DND-41 (cell line): Measurements from ENCODE around the gene JUND.

Experiments used
- ATAC-seq: fragments of 200-7000 bp; cut with Tn5 transposase; 3 replicates; pipeline ENCODE4 v1.9.1; 2021; ENCODE audit warnings: low read depth; ENCODE audit not compliant: insufficient read depth
- DNase-seq: peaks from one replicate; pipeline ENCODE4 v3.0.0-alpha.2; 2020
- H2AFZ ChIP-seq: 2 replicates; pipeline ENCODE4 v1.6.0; 2012; ENCODE audit warnings: low read depth, low read length
- H3K27ac ChIP-seq: 2 replicates; pipeline ENCODE4 v1.5.1; 2012; ENCODE audit warnings: low read length, inconsistent platforms
- H3K27me3 ChIP-seq: fragments of 200-600 bp; sonication (generic); 2 replicates; pipeline ENCODE4 v1.6.0; 2012; ENCODE audit warnings: low read length, mild to moderate bottlenecking, inconsistent platforms; ENCODE audit not compliant: insufficient read depth, poor library complexity
- H3K36me3 ChIP-seq: 2 replicates; pipeline ENCODE4 v1.5.1; 2012; ENCODE audit warnings: low read length, inconsistent platforms; ENCODE audit not compliant: insufficient read depth
- H3K4me1 ChIP-seq: 2 replicates; pipeline ENCODE4 v1.5.1; 2012; ENCODE audit warnings: mild to moderate bottlenecking, low read length; ENCODE audit not compliant: insufficient read depth
- H3K4me2 ChIP-seq: 2 replicates; pipeline ENCODE4 v1.6.0; 2012; ENCODE audit warnings: mild to moderate bottlenecking, moderate library complexity, low read length, inconsistent platforms; ENCODE audit not compliant: insufficient read depth
- H3K4me3 ChIP-seq, 2 experiments: fragments of 200-600 bp in 1 of 2; shearing (Covaris generic) in 1 of 2; 2 replicates each; pipeline ENCODE4 v1.5.1; 2012 to 2016; ENCODE audit warnings: inconsistent platforms in 2 of 2, low read length in 2 of 2, mild to moderate bottlenecking in 2 of 2, low read depth in 1 of 2, moderate library complexity in 1 of 2
- H3K79me2 ChIP-seq: 2 replicates; pipeline ENCODE4 v1.6.0; 2012; ENCODE audit warnings: low read length, inconsistent platforms; ENCODE audit not compliant: insufficient read depth
- H3K9ac ChIP-seq: 2 replicates; pipeline ENCODE4 v1.6.0; 2012; ENCODE audit warnings: low read depth, mild to moderate bottlenecking, inconsistent platforms, low read length, moderate library complexity
- H3K9me3 ChIP-seq: 2 replicates; pipeline ENCODE4 v1.5.1; 2012; ENCODE audit warnings: low read length, moderate library complexity, mild to moderate bottlenecking, inconsistent platforms; ENCODE audit not compliant: insufficient read depth, severe bottlenecking
- H4K20me1 ChIP-seq: 2 replicates; pipeline ENCODE4 v1.6.0; 2012; ENCODE audit warnings: low read length; ENCODE audit not compliant: insufficient read depth
- CTCF ChIP-seq: IDR thresholded peaks from 2 replicates; pipeline ENCODE4 v1.5.1; 2012; ENCODE audit warnings: borderline replicate concordance, low read length, moderate library complexity, mild to moderate bottlenecking; ENCODE audit not compliant: poor library complexity, severe bottlenecking; ENCODE audit errors: extremely low read depth
- EZH2 ChIP-seq: IDR thresholded peaks from 3 replicates; pipeline ENCODE4 v1.6.1; 2012; ENCODE audit warnings: borderline replicate concordance, low read depth, mild to moderate bottlenecking, moderate library complexity, low read length, inconsistent platforms; ENCODE audit not compliant: severe bottlenecking

The JUND gene

GRCh38 chr19:18274219-18274780 is 7.1 kb downstream of the JUND start, which contains the start of gene IQCN:
Gene IQCN, minus strand, starts transcription at chr19:18274452. Its CDS starts 4,974 bp downstream, at chr19:18269478.
- no peak within 1 kb of the TSS for H3K4me3 ChIP-seq
- peaks cover 15% of the 10 kb centered on the region for H3K36me3 ChIP-seq
- no peak for ATAC-seq
- no peaks in the 10 kb centered on the region for H3K27me3 ChIP-seq
- no peak within 1 kb of the TSS for H3K4me2 ChIP-seq
- DNase-seq: no peak
- no peak within 1 kb of the TSS for H3K27ac ChIP-seq
- no peaks in the 10 kb centered on the region for H3K9me3 ChIP-seq
- peaks cover 15% of the 10 kb centered on the region for H3K4me1 ChIP-seq
- H2AFZ ChIP-seq: no peak within 1 kb of the TSS
- no peak within 1 kb of the TSS for H3K9ac ChIP-seq
- peaks cover 33% of the 10 kb centered on the region for H4K20me1 ChIP-seq
- peaks cover 21% of the 10 kb centered on the region for H3K79me2 ChIP-seq
- TF ChIP-seq CTCF (no peak), EZH2 (no peak)

GRCh38 chr19:18273561-18274218 is 7.7 kb downstream of the JUND start:
- H3K79me2 ChIP-seq: peaks cover 14% of the 10 kb centered on the region
- H3K36me3 ChIP-seq: peaks cover 9% of the 10 kb centered on the region
- TF ChIP-seq EZH2 (no peak), CTCF (no peak)
- DNase-seq (no peak), ATAC-seq (no peak)
- no peaks in the 10 kb centered on the region for H3K27me3 ChIP-seq
- H3K9me3 ChIP-seq: no peaks in the 10 kb centered on the region
- H3K4me3 ChIP-seq: no peak overlapping the region
- H4K20me1 ChIP-seq: peaks cover 27% of the 10 kb centered on the region
- no peak overlapping the region for H3K4me2 ChIP-seq
- peaks cover 9% of the 10 kb centered on the region for H3K4me1 ChIP-seq
- H3K9ac ChIP-seq: no peak overlapping the region
- H3K27ac ChIP-seq: no peak overlapping the region
- H2AFZ ChIP-seq: no peak overlapping the region

DNA sequence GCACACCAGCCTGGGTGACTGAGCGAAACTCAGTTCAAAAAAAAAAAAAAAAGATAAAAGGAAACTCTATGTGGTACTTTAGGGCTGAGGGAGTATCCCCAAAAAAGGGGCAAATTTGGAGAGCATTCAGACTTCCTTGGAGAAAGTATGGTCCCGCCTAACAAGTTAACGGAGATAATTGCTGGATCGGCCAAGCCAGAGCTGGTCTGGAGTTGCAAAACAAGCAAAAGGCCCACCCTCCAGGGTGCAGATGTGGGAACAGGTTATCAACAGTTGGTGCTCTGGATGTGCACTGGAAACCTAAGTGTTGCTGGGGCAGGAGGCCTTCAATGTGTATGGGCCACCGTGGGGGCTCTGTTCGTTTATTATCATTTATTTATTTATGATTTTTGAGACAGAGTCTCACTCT is 10.0 kb downstream of the JUND start:
- Histone ChIP-seq H3K4me1 (no peaks in the 10 kb centered on the region), H3K4me3 (no peak overlapping the region), H4K20me1 (peaks cover 18% of the 10 kb centered on the region), H3K4me2 (no peak overlapping the region), H3K36me3 (no peaks in the 10 kb centered on the region), H3K27me3 (no peaks in the 10 kb centered on the region), H3K79me2 (no peaks in the 10 kb centered on the region; the same call in 1 of the 2 replicates), H3K9me3 (no peaks in the 10 kb centered on the region), H3K27ac (no peak overlapping the region), H2AFZ (no peak overlapping the region), H3K9ac (no peak overlapping the region)
- ATAC-seq (no peak), DNase-seq (no peak)
- TF ChIP-seq EZH2 (no peak), CTCF (no peak)
